Measurements from ENCODE around the gene MTAP.

GRCh38 chr9:21836437-21837161 lies 34.2 kb downstream of the MTAP start:
- TF ChIP-seq ATF2 (CRISPR knock-in tag; IDR thresholded peaks at IDR 0.05; ENCODE audit: borderline replicate concordance, low read depth): no peak
- no peak for TF ChIP-seq E2F1 (CRISPR knock-in tag; IDR thresholded peaks at IDR 0.05)
- TF ChIP-seq ETV6 (CRISPR knock-in tag; IDR thresholded peaks at IDR 0.05): no peak
- TF ChIP-seq NR2C2 (CRISPR knock-in tag; IDR thresholded peaks at IDR 0.05): no peak
- TF ChIP-seq ZNF121 (CRISPR knock-in tag; IDR thresholded peaks at IDR 0.05): no peak
- no peak for TF ChIP-seq ZNF671 (CRISPR knock-in tag; IDR thresholded peaks at IDR 0.05)
- TF ChIP-seq TP53 (CRISPR knock-in tag; IDR thresholded peaks at IDR 0.05): no peak
- no peak for TF ChIP-seq GABPB1 (CRISPR knock-in tag; IDR thresholded peaks at IDR 0.05)
- no peak for TF ChIP-seq CTCF (IDR thresholded peaks at IDR 0.05)
- no peak for TF ChIP-seq MLX (CRISPR knock-in tag; IDR thresholded peaks at IDR 0.05)
- no peak for TF ChIP-seq IRF2 (CRISPR knock-in tag; IDR thresholded peaks at IDR 0.05; ENCODE audit: borderline replicate concordance, low read depth)
- no peak for TF ChIP-seq TCF7 (CRISPR knock-in tag; IDR thresholded peaks at IDR 0.05; ENCODE audit: low read depth)
